Fibroblast of villous mesenchyme (primary cell): Measurements from ENCODE around the gene FUT8. TPM values are rescaled to one million over a fixed set of nuclear protein-coding genes. Genes with fewer than 3 reads are reported as not detected.

ENCODE experiments used
- DNase-seq: peaks from one replicate; pipeline ENCODE4 v3.0.0-alpha.2; 2010; ENCODE audit warnings: low read depth
- H3K4me3 ChIP-seq: 2 replicates; pipeline ENCODE4 v1.5.1; 2011; ENCODE audit warnings: low read depth, mild to moderate bottlenecking, low read length
- CTCF ChIP-seq: IDR thresholded peaks from 2 replicates; pipeline ENCODE4 v1.5.1; 2012; ENCODE audit warnings: low read depth, mild to moderate bottlenecking, low read length; ENCODE audit not compliant: insufficient read depth
- total RNA-seq: library from RNA; depleted of rRNA; stranded (reverse); fragments of >200 nt; gene quantifications from 2 replicates; pipeline ENCODE4 v1.2.3, GENCODE V29; 2012

FUT8 gene
- total RNA-seq, 1 donor: 120 TPM

GRCh38 chr14:65753061-65753460 lies 340.5 kb downstream of the FUT8 start:
- H3K4me3 ChIP-seq: no peak overlapping the region
- TF ChIP-seq CTCF: no peak
- no peak for DNase-seq

- TF ChIP-seq CTCF: no peak
- no peak for DNase-seq
- H3K4me3 ChIP-seq: no peak overlapping the region
Measured at GRCh38 chr14:65755331-65755730, 342.8 kb downstream of the FUT8 start.

GRCh38 chr14:65756880-65757279 lies 344.4 kb downstream of the FUT8 start:
- no peak overlapping the region for H3K4me3 ChIP-seq
- TF ChIP-seq CTCF: no peak
- DNase-seq: no peak

- no peak overlapping the region for H3K4me3 ChIP-seq
- DNase-seq: no peak
- TF ChIP-seq CTCF: no peak
Measured at GRCh38 chr14:65769151-65769550, 356.6 kb downstream of the FUT8 start.

- TF ChIP-seq CTCF: no peak
- no peak overlapping the region for H3K4me3 ChIP-seq
- DNase-seq: no peak
Measured at GRCh38 chr14:65770681-65771080, 358.2 kb downstream of the FUT8 start.

GRCh38 chr14:65771271-65771670 lies 358.7 kb downstream of the FUT8 start:
- no peak overlapping the region for H3K4me3 ChIP-seq
- no peak for TF ChIP-seq CTCF
- no peak for DNase-seq

- DNase-seq: no peak
- TF ChIP-seq CTCF: no peak
- H3K4me3 ChIP-seq: no peak overlapping the region
Measured at GRCh38 chr14:65772466-65772865, 359.9 kb downstream of the FUT8 start.
